HG03565 (cell line): ENCODE data around the gene FAM13A.
A peak's percentile ranks its signal among the peaks of the same experiment; 100 is the strongest.
"Not testable (repeated sequence)": the region's sequence is repeated elsewhere in the genome, so short reads cannot be mapped to it uniquely, and the experiment has no call there.

Experiments
- ATAC-seq: cut with Tn5 transposase; IDR thresholded peaks from one replicate; pipeline ENCODE4 v1.9.1; 2021; ENCODE audit warnings: mild to moderate bottlenecking, moderate library complexity; ENCODE audit not compliant: unreplicated experiment

Gene FAM13A

DNA sequence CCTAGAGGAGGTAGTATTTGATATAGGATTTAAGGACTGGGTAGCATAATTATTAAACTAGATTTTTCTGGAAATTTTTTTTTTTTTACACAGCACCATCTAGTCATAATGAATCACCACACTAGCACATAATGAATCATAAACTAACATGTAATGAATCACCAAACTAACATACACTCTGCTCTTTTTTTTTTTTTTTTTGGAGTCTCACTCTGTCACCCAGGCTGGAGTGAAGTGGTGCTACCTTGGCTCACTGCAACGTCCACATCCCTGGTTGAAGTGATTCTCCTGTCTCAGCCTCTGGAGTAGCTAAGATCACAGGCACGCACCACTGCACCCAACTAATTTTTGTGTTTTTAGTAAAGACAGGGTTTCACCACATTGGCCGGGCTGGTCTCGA lies 92.5 kb downstream of the FAM13A start:
- no peak for ATAC-seq

DNA sequence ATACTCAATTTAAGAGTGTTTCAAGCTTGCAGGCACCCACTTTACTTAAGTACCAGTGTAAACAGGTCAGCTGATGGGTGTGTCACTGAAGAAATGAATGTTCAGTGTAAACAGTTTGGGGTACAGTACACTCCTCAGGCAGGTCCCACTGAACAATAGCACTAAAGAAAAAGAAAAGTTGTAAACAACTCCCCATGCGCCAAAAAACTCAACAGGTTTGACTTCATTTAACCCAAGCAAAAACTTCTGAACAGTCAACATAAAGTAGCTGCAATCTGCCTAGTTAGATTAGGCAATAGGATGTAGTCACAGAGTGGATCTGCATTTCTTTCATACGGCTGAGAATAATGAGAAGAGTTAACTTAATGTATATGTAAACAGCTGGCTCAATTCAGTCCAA lies 93.2 kb downstream of the FAM13A start:
- ATAC-seq, result no peak

DNA sequence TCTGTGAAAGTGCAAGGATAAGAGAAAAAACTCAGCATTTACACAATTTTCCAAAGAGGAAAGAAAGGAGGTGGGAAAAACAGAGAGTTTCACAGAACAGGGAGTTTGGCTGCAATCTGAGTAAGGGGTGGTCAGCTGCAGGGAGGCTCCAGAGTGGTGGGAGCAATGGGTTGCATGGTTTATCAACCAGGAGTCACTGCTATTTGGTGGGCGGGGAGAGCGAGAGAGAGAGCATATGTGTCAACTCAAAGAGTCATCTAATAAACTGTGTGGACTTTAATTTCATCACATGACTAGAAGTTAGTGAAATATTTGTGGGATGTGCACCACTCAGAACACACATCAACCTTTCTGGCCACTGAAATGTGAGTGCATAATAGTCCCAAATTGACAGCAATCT lies 94.6 kb downstream of the FAM13A start:
- ATAC-seq, result no peak

DNA sequence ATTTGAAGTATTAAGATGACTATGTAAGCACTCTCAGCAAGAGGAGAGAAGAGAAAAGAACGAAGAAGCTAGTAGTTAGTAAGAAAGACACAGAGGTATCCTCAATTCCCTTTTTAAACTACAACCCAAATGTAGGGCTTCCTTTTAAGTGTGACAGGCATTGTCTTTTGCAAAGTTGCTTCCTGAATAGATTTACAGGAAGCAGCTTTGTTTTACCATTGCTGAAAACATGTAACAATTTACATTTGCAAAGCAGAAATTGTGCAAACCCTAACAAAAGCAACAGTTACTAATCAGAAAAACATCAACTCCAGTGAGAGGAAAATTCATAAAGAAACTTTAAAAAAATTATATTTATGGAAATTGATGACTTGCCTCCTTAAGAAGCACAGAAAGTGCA lies 96.4 kb downstream of the FAM13A start:
- ATAC-seq, result no peak

DNA sequence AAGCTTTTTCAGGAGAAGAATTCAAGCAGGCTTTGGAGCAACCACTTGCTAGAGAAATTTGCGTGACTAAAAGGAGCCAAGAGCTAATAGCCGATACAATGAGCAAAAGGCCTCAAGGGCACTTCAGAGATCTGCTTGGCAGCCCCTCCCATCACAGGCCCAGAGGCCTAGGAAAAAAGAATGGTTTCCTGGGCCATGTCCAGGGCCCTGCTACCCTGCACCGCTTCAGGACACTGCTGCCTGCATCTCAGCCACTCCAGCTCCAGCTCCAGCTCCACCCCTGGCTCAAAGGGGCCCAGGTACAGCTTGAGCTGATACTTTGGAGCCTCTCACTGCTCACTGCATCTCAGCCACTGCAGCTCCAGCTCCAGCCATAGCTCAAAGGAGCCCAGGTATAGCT lies 98.9 kb downstream of the FAM13A start:
- ATAC-seq, result no peak

DNA sequence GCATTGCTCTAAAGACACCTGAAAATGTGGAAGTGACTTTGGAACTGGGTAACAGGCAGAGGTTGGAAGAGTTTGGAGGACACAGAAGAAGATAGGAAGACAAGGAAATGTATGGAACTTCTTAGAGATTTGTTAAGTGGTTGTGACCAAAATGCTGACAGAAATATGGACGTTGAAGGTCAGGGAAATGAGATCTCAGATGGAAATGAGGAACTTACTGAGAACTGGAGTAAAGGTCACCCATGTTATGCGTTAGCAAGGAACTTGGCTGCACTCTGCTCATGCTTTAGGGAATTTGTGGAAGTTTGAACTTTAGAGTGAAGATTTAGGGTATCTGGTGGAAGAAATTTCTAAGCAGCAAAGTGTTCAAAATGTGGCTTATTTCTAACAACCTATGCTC lies 99.4 kb downstream of the FAM13A start:
- no peak for ATAC-seq

DNA sequence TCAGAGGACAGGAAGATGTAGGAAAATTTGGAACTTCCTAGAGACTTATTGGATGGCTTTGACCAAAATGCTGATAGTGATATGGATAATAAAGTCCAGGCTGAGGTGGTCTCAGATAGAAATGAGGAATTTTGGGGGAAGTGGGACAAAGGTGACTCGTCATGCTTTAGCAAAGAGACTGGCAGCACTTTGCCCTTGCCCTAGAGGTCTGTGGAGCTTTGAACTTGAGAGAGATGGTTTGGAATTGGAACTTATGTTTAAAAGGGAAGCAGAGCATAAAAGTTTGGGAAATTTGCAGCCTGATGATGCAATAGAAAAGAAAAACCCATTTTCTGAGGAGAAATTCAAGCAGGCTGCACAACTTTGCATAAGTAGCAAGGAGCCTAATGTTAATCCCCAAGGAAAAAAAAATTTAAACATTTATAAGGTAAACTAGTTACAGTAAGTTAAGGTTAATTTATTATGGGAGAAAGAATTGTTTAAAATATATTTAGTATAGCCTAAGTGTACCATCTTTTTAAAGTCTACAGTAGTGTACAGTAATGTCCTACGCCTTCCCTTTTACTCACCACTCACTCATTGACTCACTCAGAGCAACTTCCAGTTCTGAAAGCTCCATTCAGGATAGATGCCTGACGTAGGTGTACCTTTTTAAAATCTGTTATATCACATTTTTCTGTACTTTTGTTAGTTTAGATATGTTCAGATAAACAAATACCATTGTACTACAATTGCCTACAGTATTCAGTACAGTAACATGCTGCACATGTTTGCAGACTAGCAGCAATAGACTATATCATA lies 101.2 kb downstream of the FAM13A start:
- no peak for ATAC-seq

DNA sequence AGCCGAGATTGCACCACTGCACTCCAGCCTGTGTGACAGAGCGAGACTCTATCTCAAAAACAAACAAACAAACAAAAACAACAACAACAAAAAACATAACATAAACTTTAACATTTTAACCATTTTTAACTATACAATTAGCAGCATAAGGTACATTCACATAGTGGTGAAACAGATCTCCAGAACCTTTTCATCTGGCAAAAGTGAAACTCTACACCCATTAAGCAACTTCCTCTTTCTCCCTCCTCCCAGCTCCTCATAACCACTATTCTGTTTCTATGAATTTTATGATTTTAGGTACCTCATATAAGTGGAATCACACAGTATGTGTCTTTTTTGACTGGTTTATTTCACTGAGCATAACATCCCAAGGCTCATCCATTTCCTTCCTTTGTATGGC lies 103.6 kb downstream of the FAM13A start:
- ATAC-seq, result peak; percentile 57

DNA sequence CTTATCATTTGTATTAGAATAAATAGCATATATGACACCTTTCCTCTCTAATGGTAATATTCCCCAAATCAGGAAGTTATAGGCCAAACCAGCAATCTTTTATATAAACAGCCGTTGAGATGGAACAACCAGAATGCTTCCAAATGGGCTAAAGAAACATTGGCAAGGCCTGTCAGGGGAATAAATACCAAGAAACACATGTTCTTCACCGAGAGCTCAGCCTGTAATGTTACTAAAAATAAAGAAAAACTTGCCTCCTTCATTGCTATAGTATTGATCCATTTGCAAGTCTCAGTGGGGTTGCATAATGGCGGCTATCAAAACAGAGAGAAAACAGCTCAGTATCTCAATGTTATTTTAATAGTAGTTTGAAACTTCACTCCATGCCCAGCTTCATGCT lies 104.9 kb downstream of the FAM13A start:
- no peak for ATAC-seq

DNA sequence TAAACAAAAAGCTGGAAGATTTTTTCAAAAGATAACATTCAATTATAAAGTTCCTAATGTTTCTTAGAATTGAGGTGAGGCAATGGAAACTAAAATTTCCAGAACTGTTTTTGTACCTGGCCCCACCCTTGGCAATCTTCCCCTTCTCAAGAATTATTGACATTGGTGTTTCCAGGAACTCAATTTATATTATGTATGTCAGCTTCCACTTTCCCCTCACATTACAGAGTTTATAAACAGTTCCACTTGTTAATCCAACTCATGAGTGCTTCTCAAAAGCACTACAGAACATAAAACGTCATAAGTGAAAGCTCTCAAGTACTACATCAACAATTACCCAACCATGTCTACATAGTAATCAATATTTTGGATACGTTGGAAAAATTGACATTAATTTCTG lies 107.4 kb downstream of the FAM13A start:
- ATAC-seq, result no peak

DNA sequence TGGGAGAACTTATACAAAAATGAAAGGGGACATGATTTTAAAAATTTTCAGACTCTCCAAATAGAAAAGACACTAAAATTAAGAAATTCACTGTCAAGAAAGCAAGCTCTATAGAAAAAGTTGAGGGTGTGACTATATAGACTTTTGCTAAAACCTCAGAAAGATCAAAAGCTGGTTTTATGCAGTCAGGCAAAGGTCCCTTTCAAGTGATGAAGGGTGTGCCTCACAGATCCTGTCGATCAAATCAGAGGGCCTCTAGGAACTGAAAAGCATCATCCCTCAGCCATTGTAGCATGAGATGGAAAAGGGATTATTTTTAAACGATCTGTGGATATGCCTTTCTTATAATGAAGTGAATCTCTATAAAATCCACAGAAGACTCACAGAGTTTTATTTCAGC lies 116.5 kb downstream of the FAM13A start:
- no peak for ATAC-seq

DNA sequence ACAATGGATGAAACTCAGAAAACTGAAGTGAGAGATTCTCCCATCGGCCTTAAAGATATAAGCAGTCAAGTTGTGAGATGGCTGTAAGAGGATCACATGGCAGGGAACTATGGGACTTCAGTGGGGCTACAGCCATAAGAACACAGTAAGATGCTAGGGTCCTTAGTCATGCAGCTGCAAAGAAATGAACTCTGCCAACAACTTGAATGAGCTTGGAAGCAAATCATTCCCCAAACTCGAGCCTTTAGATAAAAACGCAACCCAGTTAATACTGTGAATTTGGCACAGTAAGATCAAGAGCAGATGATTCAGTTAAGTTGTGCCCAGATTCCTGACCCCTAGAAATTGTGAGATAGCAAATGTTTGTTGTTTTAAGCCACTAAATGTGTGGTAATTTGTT lies 117.3 kb downstream of the FAM13A start:
- ATAC-seq, result no peak

DNA sequence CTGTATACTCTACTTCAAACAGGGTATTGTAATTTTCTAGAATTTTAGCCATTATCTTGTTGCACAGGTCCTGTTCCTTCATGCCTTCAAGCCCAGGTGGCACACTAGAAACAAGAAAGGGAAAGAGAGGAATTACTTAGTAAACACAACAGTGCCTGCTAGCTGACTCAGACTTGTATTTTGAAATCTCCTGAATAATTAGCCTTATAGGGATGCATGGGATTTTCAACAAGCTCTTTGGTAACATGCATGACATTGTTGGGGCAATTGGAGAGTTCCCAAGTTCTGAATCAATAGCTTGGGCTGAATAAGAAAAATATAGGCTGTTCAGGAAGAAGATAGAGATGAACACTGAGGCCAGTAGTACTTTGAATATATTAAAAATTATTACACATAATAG lies 118.8 kb downstream of the FAM13A start:
- ATAC-seq, result no peak

DNA sequence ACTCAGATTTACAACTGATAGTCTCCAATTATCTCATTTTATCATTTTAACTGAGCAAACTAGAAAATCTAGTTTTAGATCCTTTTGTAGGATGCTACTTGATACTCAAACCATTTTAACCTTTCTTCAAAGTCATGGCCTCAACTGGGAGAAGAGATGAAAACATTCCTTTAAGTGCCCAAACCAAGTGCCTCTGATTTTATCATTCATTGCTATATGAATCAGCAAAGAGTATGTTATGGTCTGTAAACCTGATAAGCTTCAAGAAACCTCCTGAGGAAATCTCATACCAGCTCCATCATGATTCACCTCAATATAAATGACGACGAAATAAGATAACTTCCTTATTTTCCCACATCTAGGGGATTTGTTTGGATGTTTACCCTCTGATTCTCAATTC lies 119.9 kb downstream of the FAM13A start:
- no peak for ATAC-seq

DNA sequence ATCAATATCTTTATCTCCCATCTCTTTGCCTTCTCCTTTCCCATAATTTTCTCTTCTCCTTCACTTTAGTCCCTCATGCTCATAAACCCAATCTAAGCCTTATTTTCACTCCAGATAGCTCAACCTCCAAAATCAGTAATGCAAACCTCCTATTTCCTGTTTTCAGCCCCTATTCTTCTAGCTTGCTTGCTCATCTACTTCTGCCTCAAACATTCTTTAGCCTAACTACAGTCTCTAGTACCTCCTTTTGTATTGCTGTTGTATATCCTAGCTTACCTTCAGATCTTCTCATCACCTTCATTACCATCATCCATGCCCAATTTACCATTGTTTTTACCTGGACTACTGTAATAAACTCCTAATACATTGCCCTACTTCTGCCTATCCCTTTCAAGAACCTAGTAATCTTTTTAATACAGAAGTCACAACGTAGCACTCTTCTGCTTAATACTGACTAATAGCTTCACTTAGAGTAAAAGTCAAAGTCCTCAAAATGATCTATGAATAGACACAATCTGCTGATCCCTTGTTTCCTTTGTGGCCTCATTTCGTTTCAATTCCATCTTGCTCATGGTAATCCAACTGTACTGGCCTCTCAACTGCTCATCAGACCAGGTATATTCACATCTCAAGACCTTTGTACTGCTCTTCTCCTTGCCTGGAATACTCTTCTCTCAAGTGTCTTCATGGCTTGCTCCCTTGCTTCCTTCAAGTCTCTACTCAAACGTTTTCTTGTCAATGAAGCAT lies 123.4 kb downstream of the FAM13A start:
- ATAC-seq, result no peak

DNA sequence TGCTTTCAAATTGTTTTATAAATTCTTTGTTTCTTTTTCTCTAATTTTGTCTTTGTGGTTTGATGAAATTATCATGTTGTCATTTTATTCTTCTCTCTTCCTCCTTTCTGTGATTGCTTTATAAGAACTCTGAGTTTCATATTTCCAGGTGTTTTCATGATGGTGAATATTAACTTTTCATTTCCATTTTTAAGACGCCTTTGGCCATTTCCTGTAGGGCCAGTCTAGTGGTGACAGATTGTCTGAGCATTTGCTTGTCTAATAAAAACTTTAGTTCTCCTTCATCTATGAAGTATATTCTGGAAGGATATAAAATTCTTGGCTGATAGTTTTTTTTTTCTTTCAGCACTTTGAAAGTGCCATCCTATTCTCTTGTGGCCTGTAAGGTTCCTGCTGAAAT lies 128.1 kb downstream of the FAM13A start:
- ATAC-seq, result no peak

DNA sequence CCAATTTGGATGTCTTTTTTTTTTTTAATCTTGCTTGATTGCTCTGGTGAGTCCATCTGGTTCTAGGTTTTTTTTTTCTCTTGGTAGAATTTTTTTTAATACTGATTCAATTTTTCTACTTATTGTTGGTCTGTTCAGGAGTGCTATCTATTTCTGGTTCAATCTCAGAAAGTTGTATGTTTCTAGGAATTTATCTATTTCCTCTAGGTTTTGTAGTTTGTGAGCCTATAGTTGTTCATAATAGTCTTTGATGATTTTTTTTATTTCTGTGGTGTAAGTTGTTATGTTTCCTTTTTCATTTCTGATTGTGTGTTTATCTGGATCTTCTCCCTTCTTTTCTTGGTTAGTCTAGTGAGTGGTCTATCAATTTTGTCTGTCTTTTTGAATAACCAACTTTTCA lies 129.6 kb downstream of the FAM13A start:
- ATAC-seq, result no peak

DNA sequence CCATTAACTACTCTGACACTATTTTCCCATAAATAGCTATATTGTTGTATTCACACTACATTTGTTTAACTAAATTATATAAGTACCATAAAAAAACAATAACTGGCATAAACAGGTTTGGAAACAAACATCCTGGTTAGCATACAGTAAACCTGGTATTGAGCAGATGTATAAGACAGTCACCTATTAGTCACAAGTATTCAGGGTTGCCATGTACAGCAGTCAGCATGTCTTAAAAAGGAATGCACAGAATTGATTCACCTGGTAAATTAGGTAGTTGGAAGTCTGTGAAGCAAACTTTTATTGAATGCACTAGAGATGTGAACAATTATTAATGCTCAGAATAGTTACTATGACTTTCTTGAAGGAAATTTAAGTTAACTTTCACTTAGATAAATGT lies 137.9 kb downstream of the FAM13A start:
- no peak for ATAC-seq

DNA sequence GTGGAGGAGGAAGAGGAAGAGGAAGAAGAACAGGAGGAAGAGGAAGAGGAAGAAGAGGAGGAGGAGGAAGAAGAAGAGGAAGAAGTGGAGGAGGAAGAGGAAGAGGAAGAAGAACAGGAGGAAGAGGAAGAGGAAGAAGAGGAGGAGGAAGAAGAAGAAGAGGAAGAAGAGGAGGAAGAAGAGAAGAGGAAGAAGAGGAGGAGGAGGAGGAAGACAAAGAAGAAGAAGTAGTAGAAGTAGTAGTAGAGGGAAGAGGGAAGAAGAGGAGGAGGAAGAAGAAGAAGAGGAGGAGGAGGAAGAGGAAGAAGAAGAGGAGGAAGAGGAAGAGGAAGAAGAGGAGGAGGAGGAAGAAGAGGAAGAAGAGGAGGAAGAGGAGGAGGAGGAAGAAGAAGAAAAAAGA lies 143.8 kb downstream of the FAM13A start:
- ATAC-seq, result not testable (repeated sequence)

DNA sequence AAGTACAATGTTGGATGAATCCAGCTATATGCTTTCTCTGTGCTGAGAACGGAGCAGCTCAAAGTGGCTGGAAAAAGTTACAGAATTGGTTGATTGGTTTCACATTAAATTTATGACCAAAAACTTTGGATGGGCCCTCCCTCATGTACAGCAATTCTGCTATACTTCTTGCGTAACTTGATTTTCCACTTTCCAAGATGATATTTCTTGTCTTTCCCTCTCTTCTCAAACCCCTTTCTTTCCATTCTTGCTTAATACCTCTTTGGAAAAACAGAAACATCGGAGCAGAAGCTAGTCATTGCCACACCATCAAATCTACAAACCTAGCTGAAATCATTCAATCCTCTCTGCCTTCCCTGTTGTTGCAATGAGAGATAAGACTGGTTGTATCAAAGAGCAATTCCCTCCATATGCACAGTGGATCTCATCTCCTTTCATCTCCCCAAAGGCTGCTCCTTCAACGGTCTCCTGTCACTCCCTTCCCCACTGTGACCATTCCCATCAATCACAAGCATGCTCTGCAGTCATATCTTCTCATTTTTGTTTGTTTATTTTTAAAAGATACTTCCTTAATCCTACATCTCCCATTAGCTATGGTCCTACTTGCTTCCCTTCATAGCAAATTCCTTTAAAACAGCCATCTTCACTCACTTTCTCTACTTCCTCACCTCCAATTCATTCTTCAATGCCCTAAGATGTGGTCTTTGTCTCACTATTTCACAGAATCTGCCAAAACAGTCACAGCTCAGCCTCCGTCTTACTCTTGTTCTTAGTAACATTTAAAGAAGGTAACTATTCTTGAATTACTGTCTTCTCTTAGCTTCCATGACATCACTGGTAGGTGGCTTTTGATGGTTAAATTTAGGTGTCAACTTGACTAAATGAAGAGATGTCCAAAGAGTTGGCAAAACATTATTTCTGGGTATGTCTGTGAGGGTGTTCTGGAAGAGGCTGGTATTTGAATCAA lies 145.5 kb downstream of the FAM13A start:
- ATAC-seq, result no peak

DNA sequence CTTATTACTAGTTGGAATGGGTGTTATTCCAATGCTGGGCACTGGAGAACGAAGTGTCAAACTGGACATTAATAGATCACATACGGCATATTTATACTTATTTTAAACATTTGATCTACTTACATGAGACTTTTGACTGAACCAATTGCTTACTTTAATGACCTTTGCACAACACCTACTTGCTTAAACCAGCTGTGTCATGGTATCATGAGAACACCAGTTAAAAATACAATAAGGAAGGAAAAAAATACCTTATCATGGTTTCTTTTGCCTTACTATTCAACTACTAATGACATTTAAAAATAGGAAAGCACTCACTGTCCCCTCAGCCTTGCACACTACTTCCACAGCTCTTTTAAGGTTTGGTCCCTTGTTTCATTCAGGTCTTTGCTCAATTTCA lies 146.9 kb downstream of the FAM13A start:
- ATAC-seq, result no peak
